BE2C (cell line): Measurements from ENCODE around the gene ADAMTS13.

ENCODE experiments used
- DNase-seq: peaks from one replicate; pipeline ENCODE4 v3.0.0-alpha.2; 2020
- H3K27me3 ChIP-seq: fragments of 250-450 bp; sonication (Bioruptor Pico); 2 replicates; pipeline ENCODE4 v1.5.1; 2020; ENCODE audit warnings: mild to moderate bottlenecking
- H3K36me3 ChIP-seq: fragments of 250-450 bp; sonication (Bioruptor Pico); 2 replicates; pipeline ENCODE4 v1.5.1; 2020; ENCODE audit warnings: mild to moderate bottlenecking
- H3K4me1 ChIP-seq: fragments of 250-450 bp; sonication (Bioruptor Pico); 2 replicates; pipeline ENCODE4 v1.5.1; 2020
- H3K4me3 ChIP-seq: 2 replicates; pipeline ENCODE4 v1.5.1; 2011; ENCODE audit warnings: low read depth, low read length
- H3K9me3 ChIP-seq: fragments of 250-450 bp; sonication (Bioruptor Pico); 2 replicates; pipeline ENCODE4 v1.5.1; 2020
- CTCF ChIP-seq: IDR thresholded peaks from 2 replicates; pipeline ENCODE4 v1.5.1; 2012; ENCODE audit warnings: mild to moderate bottlenecking, low read depth, low read length

The ADAMTS13 gene

GRCh38 chr9:133483611-133484010 is 61.4 kb downstream of the ADAMTS13 start:
- Histone ChIP-seq H3K4me3 (no peak overlapping the region), H3K36me3 (no peaks in the 10 kb centered on the region), H3K9me3 (no peaks in the 10 kb centered on the region), H3K4me1 (peaks cover 18% of the 10 kb centered on the region), H3K27me3 (no peaks in the 10 kb centered on the region)
- DNase-seq = no peak
- TF ChIP-seq CTCF = no peak

- DNase-seq = peak; percentile 76
- no peaks in the 10 kb centered on the region for H3K36me3 ChIP-seq
- H3K9me3 ChIP-seq = no peaks in the 10 kb centered on the region
- TF ChIP-seq CTCF = no peak
- no peaks in the 10 kb centered on the region for H3K27me3 ChIP-seq
- no peak overlapping the region for H3K4me3 ChIP-seq
- peaks cover 18% of the 10 kb centered on the region for H3K4me1 ChIP-seq
Observed at GRCh38 chr9:133484671-133485437, 62.7 kb downstream of the ADAMTS13 start.

GRCh38 chr9:133485531-133486260 is 63.5 kb downstream of the ADAMTS13 start:
- Histone ChIP-seq H3K36me3 (no peaks in the 10 kb centered on the region), H3K27me3 (no peaks in the 10 kb centered on the region), H3K4me3 (no peak overlapping the region), H3K4me1 (peaks cover 18% of the 10 kb centered on the region), H3K9me3 (no peaks in the 10 kb centered on the region)
- TF ChIP-seq CTCF = no peak
- DNase-seq = peak; percentile 20

- no peaks in the 10 kb centered on the region for H3K27me3 ChIP-seq
- H3K36me3 ChIP-seq = no peaks in the 10 kb centered on the region
- H3K4me3 ChIP-seq = no peak overlapping the region
- no peak for TF ChIP-seq CTCF
- H3K4me1 ChIP-seq = peaks cover 22% of the 10 kb centered on the region
- no peaks in the 10 kb centered on the region for H3K9me3 ChIP-seq
- no peak for DNase-seq
Observed at GRCh38 chr9:133487331-133487725, 65.2 kb downstream of the ADAMTS13 start.

DNA sequence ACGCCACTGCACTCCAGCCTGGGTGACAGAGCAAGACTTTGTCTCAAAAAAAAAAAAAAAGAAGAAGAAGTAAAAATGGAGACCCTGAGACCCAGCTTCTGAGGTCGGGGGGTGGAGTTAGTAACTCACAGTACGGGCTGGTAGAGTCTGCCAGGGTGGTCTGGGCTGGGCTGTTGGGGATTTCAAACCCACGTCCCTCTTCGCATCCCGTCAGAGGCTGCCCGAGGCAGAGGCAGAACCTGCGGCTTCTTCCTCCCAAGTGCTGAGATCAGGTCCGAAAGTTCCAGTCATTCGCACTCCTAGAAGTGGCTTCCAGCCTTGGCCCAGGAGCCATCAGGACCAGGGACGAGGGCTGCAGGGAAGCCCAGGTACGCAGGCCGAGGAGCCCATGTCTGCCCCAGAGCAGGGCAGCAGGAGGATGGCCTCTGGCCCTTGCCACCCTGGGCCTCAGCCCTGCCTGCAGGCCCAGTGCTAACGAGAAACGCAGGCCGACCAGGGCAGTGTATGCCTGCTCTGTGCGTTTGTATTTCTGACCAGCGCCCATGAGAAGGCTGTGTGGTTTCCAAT is 66.6 kb downstream of the ADAMTS13 start:
- no peaks in the 10 kb centered on the region for H3K9me3 ChIP-seq
- DNase-seq = no peak
- H3K36me3 ChIP-seq = no peaks in the 10 kb centered on the region
- H3K27me3 ChIP-seq = no peaks in the 10 kb centered on the region
- H3K4me1 ChIP-seq = peaks cover 31% of the 10 kb centered on the region
- TF ChIP-seq CTCF = no peak
- H3K4me3 ChIP-seq = no peak overlapping the region
